Stimulated activated CD4-positive, alpha-beta T cell treated with anti-CD3 and anti-CD28 coated beads, Interleukin-2, amount 100 ng/mL, for 4 hours (primary cell): ENCODE measurements around the gene CMTM6.
"Not testable (repeated sequence)": the region's sequence is repeated elsewhere in the genome, so short reads cannot be mapped to it uniquely, and the experiment has no call there.

Experiments used
- DNase-seq: peaks from one replicate; pipeline ENCODE4 v3.0.0-alpha.2; 2020; ENCODE audit warnings: low read depth

Gene CMTM6

GRCh38 chr3:32499585-32499984, 3.1 kb downstream of the CMTM6 start:
- DNase-seq, result no peak

GRCh38 chr3:32498992-32499391, 3.7 kb downstream of the CMTM6 start:
- no peak for DNase-seq

GRCh38 chr3:32498252-32498651, 4.4 kb downstream of the CMTM6 start:
- DNase-seq, result no peak

- DNase-seq, result no peak
These were observed 7.0 kb downstream of the CMTM6 start for GRCh38 chr3:32495609-32496008.

- no peak for DNase-seq
These were observed 7.6 kb downstream of the CMTM6 start for GRCh38 chr3:32495085-32495484.

GRCh38 chr3:32493437-32494414, 8.9 kb downstream of the CMTM6 start:
- no peak for DNase-seq

- no peak for DNase-seq
These were observed 9.8 kb downstream of the CMTM6 start for GRCh38 chr3:32492684-32493436.

- no peak for DNase-seq
These were observed 14.1 kb downstream of the CMTM6 start for GRCh38 chr3:32488474-32489008.

- no peak for DNase-seq
These were observed 14.7 kb downstream of the CMTM6 start for GRCh38 chr3:32487781-32488473.

- no peak for DNase-seq
These were observed 18.2 kb downstream of the CMTM6 start for GRCh38 chr3:32484436-32484835.

- DNase-seq, result no peak
These were observed 18.9 kb downstream of the CMTM6 start for GRCh38 chr3:32483772-32484171.

GRCh38 chr3:32482693-32483092, 20.0 kb downstream of the CMTM6 start:
- DNase-seq, result no peak

GRCh38 chr3:32481791-32482631, 20.6 kb downstream of the CMTM6 start:
- no peak for DNase-seq

- DNase-seq, result no peak
These were observed 22.0 kb downstream of the CMTM6 start for GRCh38 chr3:32480604-32481003.

- no peak for DNase-seq
These were observed 28.5 kb downstream of the CMTM6 start for GRCh38 chr3:32474201-32474600.

- DNase-seq, result not testable (repeated sequence)
These were observed 30.5 kb downstream of the CMTM6 start for GRCh38 chr3:32472151-32472550.

- no peak for DNase-seq
These were observed 31.4 kb downstream of the CMTM6 start for GRCh38 chr3:32471246-32471645.

GRCh38 chr3:32470362-32470761, 32.3 kb downstream of the CMTM6 start:
- DNase-seq, result no peak

GRCh38 chr3:32469151-32469874, 33.3 kb downstream of the CMTM6 start:
- no peak for DNase-seq

GRCh38 chr3:32467333-32468070, 35.1 kb downstream of the CMTM6 start:
- DNase-seq, result peak; percentile 64
